AG04450 (cell line): ENCODE results near the gene RAP1GAP. TPM values are rescaled to one million over a fixed set of nuclear protein-coding genes. Genes with fewer than 3 reads are reported as not detected.

Experiments
- CTCF ChIA-PET: fragments of 300-600, 350-600 bp; formaldehyde crosslinking; extraction: SDS; loops from one replicate; lab custom pipeline; 2022; ENCODE audit warnings: antibody characterized with exemption, inconsistent platforms; lab: Charles Lee
- POLR2A ChIA-PET: fragments of 350-600 bp; formaldehyde crosslinking; extraction: SDS; loops from one replicate; lab custom pipeline; 2021; ENCODE audit warnings: antibody characterized with exemption, inconsistent platforms; lab: Yijun Ruan, JAX
- DNase-seq: peaks from one replicate; pipeline ENCODE4 v3.0.0-alpha.2; 2011; ENCODE audit warnings: low read depth, low spot score
- H3K27ac ChIP-seq: one replicate; pipeline ENCODE4 v1.5.1; 2012; ENCODE audit warnings: low read depth, low read length, control low read depth
- H3K27me3 ChIP-seq: one replicate; pipeline ENCODE4 v1.6.0; 2012; ENCODE audit warnings: low read length; ENCODE audit not compliant: control insufficient read depth, insufficient read depth
- H3K4me3 ChIP-seq: 2 replicates; pipeline ENCODE4 v1.5.1; 2011; ENCODE audit warnings: mild to moderate bottlenecking, low read depth, low read length, control low read depth
- H3K9me3 ChIP-seq: 2 replicates; pipeline ENCODE4 v1.5.1; 2012; ENCODE audit warnings: low read length; ENCODE audit not compliant: control insufficient read depth, insufficient read depth
- CTCF ChIP-seq: IDR thresholded peaks from 2 replicates; pipeline ENCODE4 v1.5.1; 2011; ENCODE audit warnings: low read depth, low read length, control low read depth, inconsistent platforms
- polyA plus RNA-seq: library from polyadenylated mRNA; depleted of rRNA; stranded (reverse); fragments of >200 nt; gene quantifications from 2 replicates; pipeline ENCODE4 v1.2.3, GENCODE V29; 2011

Gene RAP1GAP
- polyA plus RNA-seq, 1 experiment, result 0.14 TPM

- Histone ChIP-seq H3K9me3 (no peaks in the 10 kb centered on the region), H3K27ac (no peak overlapping the region), H3K27me3 (peaks cover 66% of the 10 kb centered on the region), H3K4me3 (no peak overlapping the region)
- TF ChIP-seq CTCF, result no peak
- POLR2A ChIA-PET, result no interaction called here
- CTCF ChIA-PET, result no interaction called here
- no peak for DNase-seq
Measured at GRCh38 chr1:21623410-21623961, 45.7 kb downstream of the RAP1GAP start.

- POLR2A ChIA-PET, result no interaction called here
- CTCF ChIA-PET, result no interaction called here
- no peak for TF ChIP-seq CTCF
- H3K9me3 ChIP-seq, result no peaks in the 10 kb centered on the region
- DNase-seq, result no peak
- H3K27ac ChIP-seq, result no peak overlapping the region
- H3K27me3 ChIP-seq, result peaks cover 71% of the 10 kb centered on the region
- peak overlapping the region; percentile 37; the same call in 1 of the 2 replicates for H3K4me3 ChIP-seq
Measured at GRCh38 chr1:21622466-21623315, 46.5 kb downstream of the RAP1GAP start.

GRCh38 chr1:21621761-21622436 lies 47.3 kb downstream of the RAP1GAP start:
- ChIA-PET CTCF (no interaction called here), POLR2A (no interaction called here)
- H3K27me3 ChIP-seq, result peaks cover 77% of the 10 kb centered on the region

GRCh38 chr1:21621051-21621450 lies 48.1 kb downstream of the RAP1GAP start:
- DNase-seq, result no peak
- CTCF ChIA-PET, result no interaction called here
- no peak overlapping the region for H3K4me3 ChIP-seq

More at GRCh38 chr1:21621761-21622436, 47.3 kb downstream of the RAP1GAP start:
- no peak overlapping the region for H3K4me3 ChIP-seq
- no peak overlapping the region for H3K27ac ChIP-seq
- no peaks in the 10 kb centered on the region for H3K9me3 ChIP-seq
- no peak for DNase-seq
- TF ChIP-seq CTCF, result no peak

More at GRCh38 chr1:21621051-21621450, 48.1 kb downstream of the RAP1GAP start:
- no peaks in the 10 kb centered on the region for H3K9me3 ChIP-seq
- POLR2A ChIA-PET, result no interaction called here
- TF ChIP-seq CTCF, result no peak
- peaks cover 73% of the 10 kb centered on the region for H3K27me3 ChIP-seq
- H3K27ac ChIP-seq, result no peak overlapping the region
